GM19240 (cell line): Measurements from ENCODE around the gene COX4I1.
A peak's percentile ranks its signal among the peaks of the same experiment; 100 is the strongest.
"Not testable (repeated sequence)": the region's sequence is repeated elsewhere in the genome, so short reads cannot be mapped to it uniquely, and the experiment has no call there.

ENCODE experiments used
- DNase-seq: peaks from one replicate; pipeline ENCODE4 v3.0.0; 2011; ENCODE audit warnings: low spot score; ENCODE audit not compliant: insufficient read length

COX4I1 gene

GRCh38 chr16:85823328-85823920 lies 23.9 kb downstream of the COX4I1 start:
- no peak for DNase-seq

- DNase-seq = no peak
Measured at GRCh38 chr16:85824161-85825135, 25.0 kb downstream of the COX4I1 start.

GRCh38 chr16:85825326-85825725 lies 25.8 kb downstream of the COX4I1 start:
- no peak for DNase-seq

GRCh38 chr16:85826686-85827247 lies 27.3 kb downstream of the COX4I1 start:
- no peak for DNase-seq

- DNase-seq = no peak
Measured at GRCh38 chr16:85828166-85828565, 28.7 kb downstream of the COX4I1 start.

- no peak for DNase-seq
Measured at GRCh38 chr16:85829171-85829719, 29.8 kb downstream of the COX4I1 start.

GRCh38 chr16:85829751-85830445 lies 30.4 kb downstream of the COX4I1 start:
- no peak for DNase-seq

- DNase-seq = no peak
Measured at GRCh38 chr16:85830821-85831220, 31.3 kb downstream of the COX4I1 start.

GRCh38 chr16:85832570-85833218 lies 33.2 kb downstream of the COX4I1 start:
- peak; percentile 26 for DNase-seq

GRCh38 chr16:85833219-85833920 lies 33.9 kb downstream of the COX4I1 start:
- DNase-seq = no peak

- DNase-seq = no peak
Measured at GRCh38 chr16:85834741-85835140, 35.2 kb downstream of the COX4I1 start.

- no peak for DNase-seq
Measured at GRCh38 chr16:85835227-85835751, 35.8 kb downstream of the COX4I1 start.

- DNase-seq = no peak
Measured at GRCh38 chr16:85835956-85836705, 36.6 kb downstream of the COX4I1 start.

- no peak for DNase-seq
Measured at GRCh38 chr16:85836706-85837582, 37.4 kb downstream of the COX4I1 start.

- not testable (repeated sequence) for DNase-seq
Measured at GRCh38 chr16:85837654-85838053, 38.2 kb downstream of the COX4I1 start.

GRCh38 chr16:85838381-85838780 lies 38.9 kb downstream of the COX4I1 start:
- DNase-seq = no peak

- DNase-seq = no peak
Measured at GRCh38 chr16:85838876-85839585, 39.5 kb downstream of the COX4I1 start.
